ENCODE measurements around the gene ANO1. TPM values are rescaled to one million over a fixed set of nuclear protein-coding genes. Genes with fewer than 3 reads are reported as not detected.

The ANO1 gene
- total RNA-seq, 1 donor from 2014 or later: 9.1 TPM

- DNase-seq (ENCODE audit: low spot score, unreplicated experiment): no peak
- no peaks in the 10 kb centered on the region for H3K36me3 Mint-ChIP-seq (ENCODE audit: insufficient read depth)
- no peak overlapping the region for H3K4me3 Mint-ChIP-seq (ENCODE audit: low read depth)
- TF ChIP-seq CTCF (IDR thresholded peaks at IDR 0.05; ENCODE audit: unreplicated experiment): no peak
- H3K9me3 Mint-ChIP-seq (ENCODE audit: low read depth): no peaks in the 10 kb centered on the region
- H3K4me1 Mint-ChIP-seq (ENCODE audit: low read depth): no peaks in the 10 kb centered on the region
- H3K27ac Mint-ChIP-seq: no peak overlapping the region
- H3K27me3 Mint-ChIP-seq: peaks cover 19% of the 10 kb centered on the region
Observed at GRCh38 chr11:70099578-70100279, 21.6 kb downstream of the ANO1 start.

- H3K9me3 Mint-ChIP-seq (ENCODE audit: low read depth): no peaks in the 10 kb centered on the region
- no peak for DNase-seq (ENCODE audit: low spot score, unreplicated experiment)
- TF ChIP-seq CTCF (IDR thresholded peaks at IDR 0.05; ENCODE audit: unreplicated experiment): no peak
- H3K27ac Mint-ChIP-seq: no peak overlapping the region
- H3K4me1 Mint-ChIP-seq (ENCODE audit: low read depth): no peaks in the 10 kb centered on the region
- no peaks in the 10 kb centered on the region for H3K36me3 Mint-ChIP-seq (ENCODE audit: insufficient read depth)
- H3K27me3 Mint-ChIP-seq: peaks cover 20% of the 10 kb centered on the region
- H3K4me3 Mint-ChIP-seq (ENCODE audit: low read depth): no peak overlapping the region
Observed at GRCh38 chr11:70100280-70100603, 22.1 kb downstream of the ANO1 start.

- no peak for TF ChIP-seq CTCF (IDR thresholded peaks at IDR 0.05; ENCODE audit: unreplicated experiment)
- peaks cover 21% of the 10 kb centered on the region for H3K27me3 Mint-ChIP-seq
- no peak for DNase-seq (ENCODE audit: low spot score, unreplicated experiment)
- no peaks in the 10 kb centered on the region for H3K9me3 Mint-ChIP-seq (ENCODE audit: low read depth)
- H3K4me3 Mint-ChIP-seq (ENCODE audit: low read depth): no peak overlapping the region
- H3K4me1 Mint-ChIP-seq (ENCODE audit: low read depth): no peaks in the 10 kb centered on the region
- H3K36me3 Mint-ChIP-seq (ENCODE audit: insufficient read depth): no peaks in the 10 kb centered on the region
- H3K27ac Mint-ChIP-seq: no peak overlapping the region
Observed at GRCh38 chr11:70100791-70101190, 22.7 kb downstream of the ANO1 start.

GRCh38 chr11:70103256-70103975 is 25.3 kb downstream of the ANO1 start:
- H3K36me3 Mint-ChIP-seq (ENCODE audit: insufficient read depth): no peaks in the 10 kb centered on the region
- H3K27ac Mint-ChIP-seq: no peak overlapping the region
- no peaks in the 10 kb centered on the region for H3K4me1 Mint-ChIP-seq (ENCODE audit: low read depth)
- H3K4me3 Mint-ChIP-seq (ENCODE audit: low read depth): no peak overlapping the region
- no peak for DNase-seq (ENCODE audit: low spot score, unreplicated experiment)
- no peak for TF ChIP-seq CTCF (IDR thresholded peaks at IDR 0.05; ENCODE audit: unreplicated experiment)
- peaks cover 31% of the 10 kb centered on the region for H3K27me3 Mint-ChIP-seq
- H3K9me3 Mint-ChIP-seq (ENCODE audit: low read depth): no peaks in the 10 kb centered on the region

GRCh38 chr11:70104419-70104818 is 26.3 kb downstream of the ANO1 start:
- Mint-ChIP-seq H3K4me1 (ENCODE audit: low read depth) (no peaks in the 10 kb centered on the region), H3K4me3 (ENCODE audit: low read depth) (no peak overlapping the region)

More at GRCh38 chr11:70104419-70104818, 26.3 kb downstream of the ANO1 start:
- Mint-ChIP-seq H3K27ac (peak overlapping the region; percentile 84), H3K9me3 (ENCODE audit: low read depth) (no peaks in the 10 kb centered on the region), H3K27me3 (peaks cover 39% of the 10 kb centered on the region), H3K36me3 (ENCODE audit: insufficient read depth) (no peaks in the 10 kb centered on the region)
- TF ChIP-seq CTCF (IDR thresholded peaks at IDR 0.05; ENCODE audit: unreplicated experiment): no peak
- DNase-seq (ENCODE audit: low spot score, unreplicated experiment): no peak

Measured in progenitor cell of endocrine pancreas (in vitro differentiated cells).